ENCODE results near the gene PAX7. TPM values are rescaled to one million over a fixed set of nuclear protein-coding genes. Genes with fewer than 3 reads are reported as not detected.

The PAX7 gene
- total and polyA plus RNA-seq, 2 donors (not counting 1 experiment from before 2014, with no cell fraction given), result not detected

- ChIA-PET POLR2A (no interaction called here), CTCF (no interaction called here)
- Histone ChIP-seq H3K4me3 (ENCODE audit: control extremely low read depth in 1 of 5, extremely low read depth in 1 of 5, insufficient read depth in 1 of 5, low read depth in 2 of 5, low read length in 4 of 5) (no peak overlapping the region), H4K20me1 (ENCODE audit: control insufficient read depth, insufficient read depth, low read length, poor library complexity, severe bottlenecking) (no peaks in the 10 kb centered on the region), H2AFZ (ENCODE audit: insufficient read depth, low read depth, low read length, poor library complexity, severe bottlenecking) (no peak overlapping the region), H3K27ac (ENCODE audit: low read length in 2 of 2) (no peak overlapping the region), H3K79me2 (ENCODE audit: control insufficient read depth, insufficient read depth, low read length) (no peaks in the 10 kb centered on the region), H3K4me2 (replicated peaks; ENCODE audit: low read depth, low read length, poor library complexity, severe bottlenecking) (no peak overlapping the region), H3K27me3 (replicated peaks in 1 of 4; ENCODE audit: control extremely low read depth in 1 of 4, control insufficient read depth in 3 of 4, insufficient read depth in 4 of 4, low read length in 3 of 4) (peaks cover 0 to 29% (median 4%) of the 10 kb centered on the region in 4 experiments), H3K4me1 (ENCODE audit: control insufficient read depth in 2 of 2, insufficient read depth in 2 of 2, low read length in 2 of 2) (no peaks in the 10 kb centered on the region), H3K9ac (ENCODE audit: low read length) (no peak overlapping the region), H3K9me3 (ENCODE audit: control extremely low read depth in 1 of 3, control insufficient read depth in 2 of 3, insufficient read depth in 1 of 3, low read length in 2 of 3) (no peaks in the 10 kb centered on the region), H3K36me3 (replicated peaks in 1 of 2; ENCODE audit: control extremely low read depth in 1 of 2, control insufficient read depth in 1 of 2, extremely low read depth in 1 of 2, insufficient read depth in 2 of 2, low read length in 1 of 2) (no peaks in the 10 kb centered on the region)
- DNase-seq, result no peak
- H3K4me1 Mint-ChIP-seq, result no peaks in the 10 kb centered on the region
- no peak overlapping the region for H3K4me3 Mint-ChIP-seq
- peaks cover 55% of the 10 kb centered on the region for H3K27me3 Mint-ChIP-seq
- H3K27ac Mint-ChIP-seq, result no peak overlapping the region
- TF ChIP-seq CTCF (IDR thresholded peaks at IDR 0.05) (no peak), EZH2 (IDR thresholded peaks at IDR 0.05; ENCODE audit: borderline replicate concordance, insufficient read depth, low read depth, low read length, poor library complexity, severe bottlenecking) (no peak)
- no peaks in the 10 kb centered on the region for H3K9me3 Mint-ChIP-seq (ENCODE audit: insufficient read depth)
- intact Hi-C loops (cut with micrococcal nuclease), result no loop called here
- no peak for ATAC-seq (ENCODE audit: low read depth)
- 50% methylated on average over 3 of the region's 4 CpGs for WGBS (ENCODE audit: insufficient coverage)
Measured at GRCh38 chr1:18726368-18726767, 95.7 kb downstream of the PAX7 start.

- H3K4me2 ChIP-seq (replicated peaks; ENCODE audit: low read depth, low read length, poor library complexity, severe bottlenecking), result no peak overlapping the region
- H3K27ac ChIP-seq (ENCODE audit: low read length in 2 of 2), result no peak overlapping the region
- no peaks in the 10 kb centered on the region for H3K9me3 Mint-ChIP-seq (ENCODE audit: insufficient read depth)
- no peaks in the 10 kb centered on the region for H3K4me1 ChIP-seq (ENCODE audit: control insufficient read depth in 2 of 2, insufficient read depth in 2 of 2, low read length in 2 of 2)
- H3K4me3 Mint-ChIP-seq, result no peak overlapping the region
- peaks cover 0 to 23% (median 2%) of the 10 kb centered on the region in 4 experiments for H3K27me3 ChIP-seq (replicated peaks in 1 of 4; ENCODE audit: control extremely low read depth in 1 of 4, control insufficient read depth in 3 of 4, insufficient read depth in 4 of 4, low read length in 3 of 4)
- H4K20me1 ChIP-seq (ENCODE audit: control insufficient read depth, insufficient read depth, low read length, poor library complexity, severe bottlenecking), result no peaks in the 10 kb centered on the region
- no peak for ATAC-seq (ENCODE audit: low read depth)
- H3K27me3 Mint-ChIP-seq, result peaks cover 44% of the 10 kb centered on the region
- H3K27ac Mint-ChIP-seq, result no peak overlapping the region
- WGBS (ENCODE audit: insufficient coverage), result 82% methylated on average over 14 of the region's 15 CpGs
- no peak overlapping the region for H2AFZ ChIP-seq (ENCODE audit: insufficient read depth, low read depth, low read length, poor library complexity, severe bottlenecking)
- H3K4me1 Mint-ChIP-seq, result no peaks in the 10 kb centered on the region
- ChIA-PET CTCF (no interaction called here), POLR2A (no interaction called here)
- H3K4me3 ChIP-seq (ENCODE audit: control extremely low read depth in 1 of 5, extremely low read depth in 1 of 5, insufficient read depth in 1 of 5, low read depth in 2 of 5, low read length in 4 of 5), result no peak overlapping the region
- DNase-seq, result no peak
- H3K36me3 ChIP-seq (replicated peaks in 1 of 2; ENCODE audit: control extremely low read depth in 1 of 2, control insufficient read depth in 1 of 2, extremely low read depth in 1 of 2, insufficient read depth in 2 of 2, low read length in 1 of 2), result no peaks in the 10 kb centered on the region
- H3K9ac ChIP-seq (ENCODE audit: low read length), result no peak overlapping the region
- no peak for TF ChIP-seq CTCF (IDR thresholded peaks at IDR 0.05)
- TF ChIP-seq EZH2 (IDR thresholded peaks at IDR 0.05; ENCODE audit: borderline replicate concordance, insufficient read depth, low read depth, low read length, poor library complexity, severe bottlenecking), result no peak
- no peaks in the 10 kb centered on the region for H3K79me2 ChIP-seq (ENCODE audit: control insufficient read depth, insufficient read depth, low read length)
- H3K9me3 ChIP-seq (ENCODE audit: control extremely low read depth in 1 of 3, control insufficient read depth in 2 of 3, insufficient read depth in 1 of 3, low read length in 2 of 3), result no peaks in the 10 kb centered on the region
- intact Hi-C loops (cut with micrococcal nuclease), result no loop called here
Measured at GRCh38 chr1:18727956-18728355, 97.3 kb downstream of the PAX7 start.

Data from B cell (primary cell).